Fibroblast of gingiva (primary cell): ENCODE results near the gene IFT57.

ENCODE experiments used
- DNase-seq: peaks from one replicate; pipeline ENCODE4 v3.0.0-alpha.2; 2011; ENCODE audit warnings: low read depth

Gene IFT57

GRCh38 chr3:108125550-108126071, 96.6 kb downstream of the IFT57 start:
- no peak for DNase-seq

GRCh38 chr3:108125153-108125543, 97.1 kb downstream of the IFT57 start:
- DNase-seq: no peak

GRCh38 chr3:108124337-108125152, 97.7 kb downstream of the IFT57 start:
- DNase-seq: no peak

- no peak for DNase-seq
These were observed 98.9 kb downstream of the IFT57 start for GRCh38 chr3:108123326-108123725.

DNA sequence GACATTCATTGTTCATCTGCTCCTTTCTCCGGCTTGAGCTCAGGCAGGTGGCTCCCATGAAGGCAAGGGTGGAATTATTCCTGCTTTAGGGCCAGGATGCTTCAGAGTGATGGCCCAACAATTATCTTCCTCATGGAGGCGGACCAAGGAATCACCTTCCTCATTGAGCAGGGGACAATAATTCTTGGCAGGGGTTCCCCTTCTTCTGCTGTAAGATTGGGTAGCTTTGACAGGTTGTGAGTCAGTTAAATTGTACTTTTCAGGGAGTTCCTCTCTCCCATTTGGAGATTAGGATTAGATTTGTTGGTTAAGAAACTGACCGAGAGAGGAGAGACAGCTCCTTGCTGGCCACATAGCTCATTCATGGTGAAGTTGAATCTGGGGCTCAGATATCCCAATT, 99.9 kb downstream of the IFT57 start:
- DNase-seq: no peak

DNA sequence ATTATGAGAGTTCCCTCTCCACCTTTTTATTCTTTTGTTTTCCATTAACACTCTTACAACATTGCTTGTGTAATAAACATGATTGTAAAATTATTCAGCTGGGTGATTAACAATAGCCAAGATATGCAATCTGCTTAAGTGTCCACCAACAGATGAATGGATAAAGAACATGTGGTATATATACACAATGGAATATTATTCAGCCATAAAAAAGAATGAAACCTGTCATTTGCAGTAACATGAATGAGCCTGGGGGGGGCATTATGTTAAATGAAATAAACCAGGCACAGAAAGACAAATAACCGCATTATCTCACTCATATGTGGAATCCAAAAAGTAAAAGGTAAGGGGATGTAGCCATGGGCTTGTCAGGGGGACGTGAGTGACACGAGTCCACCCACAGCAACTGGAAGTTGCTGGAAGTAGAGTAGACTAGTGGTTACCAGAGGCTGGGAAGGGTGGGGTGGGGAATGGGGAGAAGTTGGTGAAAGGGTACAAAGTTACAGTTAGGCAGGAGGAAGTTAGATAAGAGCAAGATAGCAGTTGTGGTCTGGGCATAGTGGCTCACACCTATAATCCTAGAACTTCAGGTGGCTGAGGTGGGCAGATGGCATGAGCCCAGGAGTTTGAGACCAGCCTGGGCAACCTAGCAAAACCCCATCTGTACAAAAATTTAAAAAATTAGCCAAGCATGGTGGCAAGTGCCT, 102.7 kb downstream of the IFT57 start:
- no peak for DNase-seq

- no peak for DNase-seq
These were observed 104.0 kb downstream of the IFT57 start for GRCh38 chr3:108118038-108118768.

DNA sequence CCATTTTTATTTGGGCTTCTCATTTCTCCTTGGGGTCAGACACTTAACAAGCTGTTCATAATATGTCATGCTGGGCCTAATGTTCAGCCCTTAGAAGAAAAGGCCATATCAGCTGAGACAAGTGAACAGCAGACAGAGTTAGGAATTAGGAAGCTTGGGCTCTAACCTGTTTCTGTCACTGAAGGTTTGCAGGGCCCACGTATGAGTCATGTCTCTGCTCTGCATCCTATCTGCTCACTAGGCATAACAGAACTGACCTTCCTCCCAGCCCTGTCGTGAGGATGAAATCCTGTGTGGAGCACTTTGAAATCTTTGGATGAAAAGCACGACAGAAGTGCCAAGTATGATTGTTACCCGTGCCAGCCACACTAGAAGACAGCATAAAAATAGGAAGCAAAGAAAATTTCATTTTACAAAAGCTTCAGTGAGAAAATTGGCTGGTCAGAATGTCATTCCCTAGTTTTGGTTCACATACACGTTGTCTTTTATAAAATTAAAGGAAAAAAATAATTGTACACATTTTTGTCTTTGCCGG, 104.9 kb downstream of the IFT57 start:
- no peak for DNase-seq

- no peak for DNase-seq
These were observed 107.7 kb downstream of the IFT57 start for GRCh38 chr3:108114423-108115065.

GRCh38 chr3:108113975-108114374, 108.2 kb downstream of the IFT57 start:
- DNase-seq: no peak

- DNase-seq: no peak
These were observed 111.3 kb downstream of the IFT57 start for GRCh38 chr3:108110934-108111333.
